Stimulated activated CD8-positive, alpha-beta memory T cell treated with anti-CD3 and anti-CD28 coated beads, Interleukin-4, amount 100 ng/mL, for 1 hour (primary cell): Measurements from ENCODE around the gene MAML3.
A peak's percentile ranks its signal among the peaks of the same experiment; 100 is the strongest.

Experiments
- DNase-seq, 2 donors: peaks; one replicate each; pipeline ENCODE4 v3.0.0-alpha.2; 2020; ENCODE audit warnings: low read depth in 2 of 2, low spot score in 1 of 2

MAML3 gene

GRCh38 chr4:140156529-140157171 lies 2.7 kb upstream of the MAML3 start:
- DNase-seq = no peak

GRCh38 chr4:140154572-140154891 lies 548 bp upstream of the MAML3 start:
- DNase-seq = no peak

GRCh38 chr4:140153419-140153717 lies 616 bp downstream of the MAML3 start:
- DNase-seq = no peak

- peak; percentile 11 to 13 for DNase-seq
Observed at GRCh38 chr4:140152751-140153418, 1.1 kb downstream of the MAML3 start.

GRCh38 chr4:140152013-140152703 lies 1.8 kb downstream of the MAML3 start:
- peak; percentile 36 to 59 for DNase-seq

- DNase-seq = peak; percentile 37 to 45
Observed at GRCh38 chr4:140151699-140152012, 2.3 kb downstream of the MAML3 start.

GRCh38 chr4:140150886-140151698 lies 2.9 kb downstream of the MAML3 start:
- DNase-seq = peak in 1 of 2 donors; percentile 52

GRCh38 chr4:140150636-140150885 lies 3.4 kb downstream of the MAML3 start:
- peak in 1 of 2 donors; percentile 38 for DNase-seq

GRCh38 chr4:140149846-140150635 lies 3.9 kb downstream of the MAML3 start:
- DNase-seq = peak; percentile 27 to 36

- DNase-seq = no peak
Observed at GRCh38 chr4:140144050-140144449, 9.9 kb downstream of the MAML3 start.

- DNase-seq = no peak
Observed at GRCh38 chr4:140141210-140141835, 12.7 kb downstream of the MAML3 start.

- no peak for DNase-seq
Observed at GRCh38 chr4:140140566-140140965, 13.4 kb downstream of the MAML3 start.

GRCh38 chr4:140138428-140138827 lies 15.6 kb downstream of the MAML3 start:
- DNase-seq = no peak

GRCh38 chr4:140137671-140138070 lies 16.3 kb downstream of the MAML3 start:
- no peak for DNase-seq

- DNase-seq = no peak
Observed at GRCh38 chr4:140136509-140136908, 17.5 kb downstream of the MAML3 start.

GRCh38 chr4:140135529-140136088 lies 18.4 kb downstream of the MAML3 start:
- no peak for DNase-seq

GRCh38 chr4:140134746-140135425 lies 19.1 kb downstream of the MAML3 start:
- no peak for DNase-seq

GRCh38 chr4:140133576-140133975 lies 20.4 kb downstream of the MAML3 start:
- no peak for DNase-seq

- DNase-seq = no peak
Observed at GRCh38 chr4:140131675-140132229, 22.2 kb downstream of the MAML3 start.

- no peak for DNase-seq
Observed at GRCh38 chr4:140130677-140131076, 23.3 kb downstream of the MAML3 start.
